IMR-90 (cell line): ENCODE data around the gene MTCH2. TPM values are rescaled to one million over a fixed set of nuclear protein-coding genes. Genes with fewer than 3 reads are reported as not detected.

Source experiments
- ATAC-seq: fragments of 200-7000 bp; cut with Tn5 transposase; 2 replicates; pipeline ENCODE4 v1.9.1; 2020; ENCODE audit warnings: low read depth, mild to moderate bottlenecking, moderate library complexity
- BruUV-seq: library from RNA; stranded (reverse); fragments of 400-500 nt; replicated peaks from 2 replicates; lab custom pipeline; 2021; lab: Mats Ljungman, UMichigan
- CTCF ChIA-PET: fragments of 300-600 bp; formaldehyde crosslinking; extraction: SDS; loops from one replicate; lab custom pipeline; 2021; ENCODE audit warnings: antibody characterized with exemption; lab: Yijun Ruan, JAX
- POLR2A ChIA-PET: fragments of 300-600 bp; sonication (Branson Sonifier 250); formaldehyde crosslinking; loops from one replicate; lab custom pipeline; 2022; ENCODE audit warnings: antibody characterized with exemption; ENCODE audit not compliant: unreplicated experiment; lab: Charles Lee
- DNase-seq: peaks from one replicate; pipeline ENCODE4 v3.0.0; 2013
- H2AFZ ChIP-seq: replicated peaks from 2 replicates; pipeline ENCODE3; 2013; ENCODE audit warnings: low read length, mild to moderate bottlenecking; ENCODE audit not compliant: poor library complexity
- H2AK5ac ChIP-seq: 2 replicates; pipeline ENCODE4 v1.6.1; 2013; ENCODE audit warnings: low read depth, low read length, inconsistent platforms
- H2AK9ac ChIP-seq: replicated peaks from 2 replicates; pipeline ENCODE3; 2013; ENCODE audit warnings: mild to moderate bottlenecking, low read depth, low read length, moderate library complexity; ENCODE audit not compliant: poor library complexity
- H2BK120ac ChIP-seq: 2 replicates; pipeline ENCODE4 v1.6.1; 2013; ENCODE audit warnings: low read depth, low read length, inconsistent platforms
- H2BK15ac ChIP-seq: 3 replicates; pipeline ENCODE4 v1.6.1; 2013; ENCODE audit warnings: low read depth, low read length, inconsistent platforms
- H2BK20ac ChIP-seq: 2 replicates; pipeline ENCODE4 v1.6.1; 2013; ENCODE audit warnings: low read depth, mild to moderate bottlenecking, inconsistent platforms, low read length, moderate library complexity
- H2BK5ac ChIP-seq: 2 replicates; pipeline ENCODE4 v1.6.1; 2013; ENCODE audit warnings: mild to moderate bottlenecking, low read depth, low read length, inconsistent platforms; ENCODE audit not compliant: poor library complexity, severe bottlenecking
- H3K14ac ChIP-seq: replicated peaks from 2 replicates; pipeline ENCODE4 v1.6.1; 2013; ENCODE audit warnings: low read depth, low read length, inconsistent platforms
- H3K18ac ChIP-seq: 2 replicates; pipeline ENCODE4 v1.6.1; 2013; ENCODE audit warnings: low read depth, low read length, control low read depth
- H3K23ac ChIP-seq: 2 replicates; pipeline ENCODE4 v1.6.1; 2013; ENCODE audit warnings: low read depth, low read length, inconsistent platforms
- H3K27ac ChIP-seq: 2 replicates; pipeline ENCODE4 v1.5.1; 2013; ENCODE audit warnings: mild to moderate bottlenecking, control low read depth, low read length; ENCODE audit not compliant: insufficient read depth
- H3K27me3 ChIP-seq: 2 replicates; pipeline ENCODE4 v1.6.1; 2013; ENCODE audit warnings: low read length; ENCODE audit not compliant: control insufficient read depth, insufficient read depth
- H3K36me3 ChIP-seq: 2 replicates; pipeline ENCODE4 v1.6.1; 2013; ENCODE audit warnings: low read length, mixed read lengths; ENCODE audit not compliant: control insufficient read depth, insufficient read depth
- H3K4ac ChIP-seq: 2 replicates; pipeline ENCODE4 v1.6.1; 2013; ENCODE audit warnings: low read depth, low read length, inconsistent platforms
- H3K4me1 ChIP-seq: 2 replicates; pipeline ENCODE4 v1.6.1; 2013; ENCODE audit warnings: low read length, mixed read lengths; ENCODE audit not compliant: control insufficient read depth, insufficient read depth
- H3K4me2 ChIP-seq: 2 replicates; pipeline ENCODE4 v1.6.1; 2013; ENCODE audit warnings: low read depth, mild to moderate bottlenecking, control low read depth, low read length, moderate library complexity
- H3K4me3 ChIP-seq: 2 replicates; pipeline ENCODE4 v1.5.1; 2013; ENCODE audit warnings: low read depth, mild to moderate bottlenecking, control low read depth, low read length, moderate library complexity; ENCODE audit not compliant: insufficient read depth
- H3K56ac ChIP-seq: 2 replicates; pipeline ENCODE4 v1.6.1; 2013; ENCODE audit warnings: low read length, inconsistent platforms; ENCODE audit not compliant: insufficient read depth; ENCODE audit errors: extremely low read depth
- H3K79me1 ChIP-seq, 2 experiments: 2 replicates each; pipeline ENCODE4 v1.6.1; 2013; ENCODE audit warnings: low read length in 2 of 2, inconsistent platforms in 1 of 2, low read depth in 1 of 2
- H3K9ac ChIP-seq: 2 replicates; pipeline ENCODE4 v1.6.1; 2013; ENCODE audit warnings: low read depth, low read length, control low read depth
- H3K9me1 ChIP-seq: 2 replicates; pipeline ENCODE4 v1.6.1; 2013; ENCODE audit warnings: low read length, inconsistent platforms; ENCODE audit not compliant: insufficient read depth
- H3K9me3 ChIP-seq: 2 replicates; pipeline ENCODE4 v1.6.1; 2013; ENCODE audit warnings: low read length; ENCODE audit not compliant: control insufficient read depth, insufficient read depth
- H4K20me1 ChIP-seq: 2 replicates; pipeline ENCODE4 v1.6.1; 2013; ENCODE audit warnings: low read length, inconsistent platforms; ENCODE audit not compliant: insufficient read depth
- H4K5ac ChIP-seq: 2 replicates; pipeline ENCODE4 v1.6.1; 2013; ENCODE audit warnings: mild to moderate bottlenecking, low read depth, low read length, control low read depth
- H4K8ac ChIP-seq, 2 experiments: 2 replicates each; pipeline ENCODE4 v1.6.1; 2013; ENCODE audit warnings: low read depth in 2 of 2, low read length in 2 of 2, control low read depth in 1 of 2, inconsistent platforms in 1 of 2
- H4K91ac ChIP-seq: 2 replicates; pipeline ENCODE4 v1.6.1; 2013; ENCODE audit warnings: low read depth, low read length, inconsistent platforms; ENCODE audit not compliant: insufficient read depth
- BHLHE40 ChIP-seq: fragments of 150-350 bp; IDR thresholded peaks from 2 replicates; pipeline ENCODE4 v1.6.1; 2016; ENCODE audit warnings: mild to moderate bottlenecking, low read depth, low read length
- WGBS, 2 experiments: methylation state at CpG; one replicate each; pipeline versions ENCODE4 v1.1.5 to v1.1.7; 2013; ENCODE audit warnings: missing lambda C conversion rate in 2 of 2; ENCODE audit not compliant: insufficient read length in 1 of 2; ENCODE audit errors: extremely low coverage in 2 of 2; 5-methylcytosine and 5-hydroxymethylcytosine counted together
- dilution Hi-C: fragments of 300-500 bp; cut with HindIII; formaldehyde crosslinking; loops from one replicate; pipeline ENCODE4 v1.14.3; 2018; ENCODE audit warnings: low sequenced_read_pairs; ENCODE audit not compliant: unreplicated experiment
- in situ Hi-C: fragments of 300-500 bp; cut with MboI; formaldehyde crosslinking; loops from 3 replicates; pipeline ENCODE4 v1.14.3; 2019; ENCODE audit warnings: low sequenced_read_pairs, inconsistent platforms, mixed read lengths
- intact Hi-C: fragments of 100-400 bp; cut with micrococcal nuclease; formaldehyde crosslinking; loops from 2 replicates; pipeline ENCODE4 v1.10.0; 2022
- polyA plus RNA-seq, 3 experiments: library from polyadenylated mRNA; depleted of rRNA; stranded (reverse); fragments of >200 nt; gene quantifications; 2 replicates each; pipeline ENCODE4 v1.2.3, GENCODE V29; 2012; ENCODE audit warnings: low replicate concordance in 1 of 3
- total RNA-seq: library from RNA; depleted of rRNA; stranded (reverse); fragments of >200 nt; gene quantifications from 2 replicates; pipeline ENCODE4 v1.2.3, GENCODE V29; 2012
- TF ChIP-seq, protein P1 (sequence below): conservative IDR thresholded peaks from 2 replicates; pipeline ENCODE4 v1.5.1; 2012; ENCODE audit warnings: mild to moderate bottlenecking, low read depth, low read length, improper control_type of control experiment

Gene MTCH2
- total and polyA plus RNA-seq, 2 of the 4 experiments (the other 2 are of a cell fraction) = 103 to 163 TPM

DNA sequence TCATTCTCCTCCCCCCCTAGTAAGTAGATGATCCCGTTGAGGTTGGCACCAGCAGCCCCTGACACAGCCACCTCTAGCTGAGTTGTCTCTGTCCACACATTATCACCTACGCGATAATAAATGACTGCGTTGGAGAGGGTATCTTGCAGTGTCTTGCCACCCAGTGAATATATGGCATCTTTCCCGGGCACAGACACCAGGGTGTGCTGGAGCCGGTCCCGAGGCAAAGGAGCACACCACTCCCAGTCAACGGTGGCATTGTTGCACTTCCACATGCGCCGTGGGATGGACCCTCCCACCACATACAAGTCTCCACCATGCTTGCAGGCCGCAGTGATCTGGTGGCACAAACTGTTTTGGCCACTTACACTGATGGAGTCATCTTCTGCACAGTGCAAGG, 69.0 kb downstream of the MTCH2 start:
- Histone ChIP-seq H4K5ac (no peak overlapping the region), H3K56ac (no peak overlapping the region), H3K36me3 (peaks cover 30% of the 10 kb centered on the region), H2AFZ (no peak overlapping the region), H2AK9ac (peak overlapping the region; percentile 67), H2BK20ac (no peak overlapping the region; the same call in 1 of the 2 replicates), H3K23ac (no peak overlapping the region; the same call in 1 of the 2 replicates), H3K14ac (no peak overlapping the region), H3K27ac (no peak overlapping the region), H3K9me3 (no peaks in the 10 kb centered on the region), H2BK5ac (no peak overlapping the region), H4K20me1 (peaks cover 13% of the 10 kb centered on the region; the same call in 1 of the 2 replicates), H2BK15ac (no peak overlapping the region), H3K4me1 (peaks cover 14% of the 10 kb centered on the region), H3K27me3 (no peaks in the 10 kb centered on the region), H4K91ac (no peak overlapping the region), H3K18ac (no peak overlapping the region), H2AK5ac (no peak overlapping the region), H3K79me1 (peaks cover 38 to 61% of the 10 kb centered on the region in 2 experiments), H4K8ac (no peak overlapping the region), H3K9ac (no peak overlapping the region), H3K4ac (no peak overlapping the region), H3K4me3 (no peak overlapping the region), H3K4me2 (no peak overlapping the region), H2BK120ac (no peak overlapping the region), H3K9me1 (peaks cover 17% of the 10 kb centered on the region)
- DNase-seq = no peak
- in situ Hi-C loops = no loop called here
- no peak for ATAC-seq
- intact Hi-C loops = no loop called here
- TF ChIP-seq, protein P1, sequence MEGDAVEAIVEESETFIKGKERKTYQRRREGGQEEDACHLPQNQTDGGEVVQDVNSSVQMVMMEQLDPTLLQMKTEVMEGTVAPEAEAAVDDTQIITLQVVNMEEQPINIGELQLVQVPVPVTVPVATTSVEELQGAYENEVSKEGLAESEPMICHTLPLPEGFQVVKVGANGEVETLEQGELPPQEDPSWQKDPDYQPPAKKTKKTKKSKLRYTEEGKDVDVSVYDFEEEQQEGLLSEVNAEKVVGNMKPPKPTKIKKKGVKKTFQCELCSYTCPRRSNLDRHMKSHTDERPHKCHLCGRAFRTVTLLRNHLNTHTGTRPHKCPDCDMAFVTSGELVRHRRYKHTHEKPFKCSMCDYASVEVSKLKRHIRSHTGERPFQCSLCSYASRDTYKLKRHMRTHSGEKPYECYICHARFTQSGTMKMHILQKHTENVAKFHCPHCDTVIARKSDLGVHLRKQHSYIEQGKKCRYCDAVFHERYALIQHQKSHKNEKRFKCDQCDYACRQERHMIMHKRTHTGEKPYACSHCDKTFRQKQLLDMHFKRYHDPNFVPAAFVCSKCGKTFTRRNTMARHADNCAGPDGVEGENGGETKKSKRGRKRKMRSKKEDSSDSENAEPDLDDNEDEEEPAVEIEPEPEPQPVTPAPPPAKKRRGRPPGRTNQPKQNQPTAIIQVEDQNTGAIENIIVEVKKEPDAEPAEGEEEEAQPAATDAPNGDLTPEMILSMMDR = no peak
- TF ChIP-seq BHLHE40 = no peak
- ChIA-PET POLR2A (no interaction called here), CTCF (no interaction called here)
- no TSS peak for BruUV-seq
- dilution Hi-C loops = no loop called here
- WGBS, 2 experiments = 95% methylated on average over 8 of the region's 11 CpGs; no CpG with 5 or more reads in 1 of the 2 experiments
